Hepatocyte (in vitro differentiated cells): ENCODE results near the gene PWP2.
"Not testable (repeated sequence)": the region's sequence is repeated elsewhere in the genome, so short reads cannot be mapped to it uniquely, and the experiment has no call there.

Experiments
- CTCF ChIP-seq: fragments of 200-600 bp; sonication (generic); IDR thresholded peaks from 2 replicates; pipeline ENCODE4 v1.5.1; 2016; ENCODE audit warnings: antibody characterized with exemption, mild to moderate bottlenecking; ENCODE audit not compliant: poor library complexity
- EZH2phosphoT487 ChIP-seq: fragments of 200-600 bp; sonication (generic); IDR thresholded peaks from one replicate; pipeline ENCODE4 v1.6.1; 2018; ENCODE audit warnings: antibody characterized with exemption, mild to moderate bottlenecking, low read depth, moderate library complexity; ENCODE audit not compliant: unreplicated experiment, severe bottlenecking

GRCh38 chr21:44176127-44176526, 68.9 kb downstream of the PWP2 start:
- not testable (repeated sequence) for TF ChIP-seq CTCF, EZH2phosphoT487
